ENCODE results near the gene SAMD8. TPM values are rescaled to one million over a fixed set of nuclear protein-coding genes. Genes with fewer than 3 reads are reported as not detected.

Gene SAMD8
- total and polyA plus RNA-seq, 2 experiments from 2014 or later: 10.7 to 29.2 TPM

DNA sequence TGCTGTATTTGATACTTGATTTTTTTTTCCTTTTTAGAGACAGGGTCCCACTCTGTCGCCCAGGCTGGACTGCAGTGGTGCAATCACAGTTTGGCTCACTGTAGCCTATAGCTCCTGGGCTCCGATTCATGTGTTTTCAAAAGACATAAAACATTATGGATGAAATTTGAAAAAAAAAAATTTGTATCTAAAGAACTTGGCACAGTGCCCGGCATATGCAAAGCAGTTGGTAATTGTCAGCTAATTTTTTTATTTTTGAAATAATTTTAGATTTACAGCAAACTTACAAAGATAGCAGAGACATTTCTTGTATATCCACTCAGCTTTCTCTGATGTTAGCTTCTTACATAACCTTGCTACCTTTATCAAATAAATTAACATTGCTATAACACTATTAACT lies 20.3 kb upstream of the SAMD8 start:
- H3K79me2 ChIP-seq: no peaks in the 10 kb centered on the region
- DNase-seq (ENCODE audit: low spot score): no peak
- H3K36me3 ChIP-seq (replicated peaks; ENCODE audit: insufficient read depth, low read depth): no peaks in the 10 kb centered on the region
- H3K27me3 ChIP-seq: no peaks in the 10 kb centered on the region
- H2AFZ ChIP-seq: no peak overlapping the region
- no peaks in the 10 kb centered on the region for H3K9me3 ChIP-seq (ENCODE audit: low read depth)
- TF ChIP-seq EZH2phosphoT487 (IDR thresholded peaks at IDR 0.05; ENCODE audit: low read depth, severe bottlenecking, unreplicated experiment) (no peak), EZH2 (IDR thresholded peaks at IDR 0.05; ENCODE audit: borderline replicate concordance) (no peak)
- TF ChIP-seq, protein P1, sequence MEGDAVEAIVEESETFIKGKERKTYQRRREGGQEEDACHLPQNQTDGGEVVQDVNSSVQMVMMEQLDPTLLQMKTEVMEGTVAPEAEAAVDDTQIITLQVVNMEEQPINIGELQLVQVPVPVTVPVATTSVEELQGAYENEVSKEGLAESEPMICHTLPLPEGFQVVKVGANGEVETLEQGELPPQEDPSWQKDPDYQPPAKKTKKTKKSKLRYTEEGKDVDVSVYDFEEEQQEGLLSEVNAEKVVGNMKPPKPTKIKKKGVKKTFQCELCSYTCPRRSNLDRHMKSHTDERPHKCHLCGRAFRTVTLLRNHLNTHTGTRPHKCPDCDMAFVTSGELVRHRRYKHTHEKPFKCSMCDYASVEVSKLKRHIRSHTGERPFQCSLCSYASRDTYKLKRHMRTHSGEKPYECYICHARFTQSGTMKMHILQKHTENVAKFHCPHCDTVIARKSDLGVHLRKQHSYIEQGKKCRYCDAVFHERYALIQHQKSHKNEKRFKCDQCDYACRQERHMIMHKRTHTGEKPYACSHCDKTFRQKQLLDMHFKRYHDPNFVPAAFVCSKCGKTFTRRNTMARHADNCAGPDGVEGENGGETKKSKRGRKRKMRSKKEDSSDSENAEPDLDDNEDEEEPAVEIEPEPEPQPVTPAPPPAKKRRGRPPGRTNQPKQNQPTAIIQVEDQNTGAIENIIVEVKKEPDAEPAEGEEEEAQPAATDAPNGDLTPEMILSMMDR (IDR thresholded peaks at IDR 0.05; ENCODE audit: poor library complexity): no peak
- H3K4me1 ChIP-seq (ENCODE audit: insufficient read depth): no peaks in the 10 kb centered on the region
- H3K9me2 ChIP-seq (replicated peaks; ENCODE audit: insufficient read depth): no peaks in the 10 kb centered on the region
- 88% methylated on average over 3 of the region's 3 CpGs for WGBS (ENCODE audit: low lambda C conversion rate, missing lambda C conversion rate)
- H4K20me1 ChIP-seq (ENCODE audit: insufficient read depth, poor library complexity, severe bottlenecking): no peaks in the 10 kb centered on the region
- no peak overlapping the region for H3K4me3 ChIP-seq
- no peak overlapping the region for H3K27ac ChIP-seq
- no peak overlapping the region for H3K4me2 ChIP-seq

GRCh38 chr10:75094465-75094864 lies 17.0 kb upstream of the SAMD8 start:
- H4K20me1 ChIP-seq (ENCODE audit: insufficient read depth, poor library complexity, severe bottlenecking): no peaks in the 10 kb centered on the region
- WGBS (ENCODE audit: low lambda C conversion rate, missing lambda C conversion rate): 82% methylated on average over 10 of the region's 10 CpGs
- no peak overlapping the region for H3K27ac ChIP-seq
- no peak overlapping the region for H3K4me2 ChIP-seq
- H3K9me3 ChIP-seq (ENCODE audit: low read depth): no peaks in the 10 kb centered on the region
- TF ChIP-seq, protein P1 (IDR thresholded peaks at IDR 0.05; ENCODE audit: poor library complexity): no peak
- TF ChIP-seq EZH2 (IDR thresholded peaks at IDR 0.05; ENCODE audit: borderline replicate concordance) (no peak), EZH2phosphoT487 (IDR thresholded peaks at IDR 0.05; ENCODE audit: low read depth, severe bottlenecking, unreplicated experiment) (no peak)
- H2AFZ ChIP-seq: no peak overlapping the region
- no peaks in the 10 kb centered on the region for H3K79me2 ChIP-seq
- no peaks in the 10 kb centered on the region for H3K36me3 ChIP-seq (replicated peaks; ENCODE audit: insufficient read depth, low read depth)
- H3K4me3 ChIP-seq: no peak overlapping the region
- no peaks in the 10 kb centered on the region for H3K9me2 ChIP-seq (replicated peaks; ENCODE audit: insufficient read depth)
- H3K4me1 ChIP-seq (ENCODE audit: insufficient read depth): no peaks in the 10 kb centered on the region
- H3K27me3 ChIP-seq: no peaks in the 10 kb centered on the region
- no peak for DNase-seq (ENCODE audit: low spot score)

GRCh38 chr10:75095631-75096030 lies 15.8 kb upstream of the SAMD8 start:
- peaks cover 3% of the 10 kb centered on the region for H3K4me1 ChIP-seq (ENCODE audit: insufficient read depth)
- H3K27me3 ChIP-seq: no peaks in the 10 kb centered on the region
- no peaks in the 10 kb centered on the region for H3K36me3 ChIP-seq (replicated peaks; ENCODE audit: insufficient read depth, low read depth)
- H3K79me2 ChIP-seq: no peaks in the 10 kb centered on the region
- 94% methylated on average over 14 of the region's 14 CpGs for WGBS (ENCODE audit: low lambda C conversion rate, missing lambda C conversion rate)
- no peak overlapping the region for H3K4me3 ChIP-seq
- no peaks in the 10 kb centered on the region for H3K9me2 ChIP-seq (replicated peaks; ENCODE audit: insufficient read depth)
- H3K4me2 ChIP-seq: no peak overlapping the region
- TF ChIP-seq, protein P1 (IDR thresholded peaks at IDR 0.05; ENCODE audit: poor library complexity): no peak
- TF ChIP-seq EZH2 (IDR thresholded peaks at IDR 0.05; ENCODE audit: borderline replicate concordance) (no peak), EZH2phosphoT487 (IDR thresholded peaks at IDR 0.05; ENCODE audit: low read depth, severe bottlenecking, unreplicated experiment) (no peak)
- H2AFZ ChIP-seq: no peak overlapping the region
- no peaks in the 10 kb centered on the region for H4K20me1 ChIP-seq (ENCODE audit: insufficient read depth, poor library complexity, severe bottlenecking)
- DNase-seq (ENCODE audit: low spot score): no peak
- no peaks in the 10 kb centered on the region for H3K9me3 ChIP-seq (ENCODE audit: low read depth)
- no peak overlapping the region for H3K27ac ChIP-seq

DNA sequence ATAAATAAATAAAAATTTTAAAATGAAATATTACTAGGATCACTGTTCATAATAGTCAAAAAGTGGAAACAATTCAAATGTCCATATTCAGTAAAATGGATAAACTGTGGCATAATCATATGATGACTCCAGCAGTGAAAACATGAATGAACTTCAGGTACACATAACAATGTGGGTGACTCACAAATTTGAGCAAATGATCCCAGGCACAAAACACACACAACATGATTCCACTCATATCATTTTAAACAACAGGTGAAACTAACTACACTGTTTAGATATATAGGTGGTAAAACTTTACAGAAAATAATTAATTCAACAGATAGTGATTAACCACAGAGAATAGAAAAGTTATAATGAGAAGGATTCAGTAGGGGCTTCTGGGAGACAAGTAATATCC lies 14.7 kb upstream of the SAMD8 start:
- Histone ChIP-seq H3K4me2 (no peak overlapping the region), H2AFZ (no peak overlapping the region), H3K4me1 (ENCODE audit: insufficient read depth) (peaks cover 3% of the 10 kb centered on the region), H3K27me3 (no peaks in the 10 kb centered on the region), H4K20me1 (ENCODE audit: insufficient read depth, poor library complexity, severe bottlenecking) (no peaks in the 10 kb centered on the region), H3K27ac (no peak overlapping the region), H3K4me3 (no peak overlapping the region), H3K36me3 (replicated peaks; ENCODE audit: insufficient read depth, low read depth) (no peaks in the 10 kb centered on the region), H3K9me3 (ENCODE audit: low read depth) (no peaks in the 10 kb centered on the region), H3K79me2 (no peaks in the 10 kb centered on the region), H3K9me2 (replicated peaks; ENCODE audit: insufficient read depth) (no peaks in the 10 kb centered on the region)
- no peak for DNase-seq (ENCODE audit: low spot score)
- TF ChIP-seq, protein P1 (IDR thresholded peaks at IDR 0.05; ENCODE audit: poor library complexity): no peak
- TF ChIP-seq EZH2 (IDR thresholded peaks at IDR 0.05; ENCODE audit: borderline replicate concordance): no peak
